ENCODE data around the gene KIDINS220.

Gene KIDINS220

GRCh38 chr2:8722986-8723385, 114.4 kb downstream of the KIDINS220 start:
- no peak for DNase-seq (ENCODE audit: low read depth)
- TF ChIP-seq CTCF (conservative IDR thresholded peaks at IDR 0.05; ENCODE audit: low read depth, low read length) = no peak
- H3K4me3 ChIP-seq (ENCODE audit: low read depth, low read length) = no peak overlapping the region

- DNase-seq (ENCODE audit: low read depth) = no peak
- TF ChIP-seq CTCF (conservative IDR thresholded peaks at IDR 0.05; ENCODE audit: low read depth, low read length) = no peak
- H3K4me3 ChIP-seq (ENCODE audit: low read depth, low read length) = no peak overlapping the region
These were observed 116.0 kb downstream of the KIDINS220 start for GRCh38 chr2:8721410-8721809.

- DNase-seq (ENCODE audit: low read depth) = no peak
- TF ChIP-seq CTCF (conservative IDR thresholded peaks at IDR 0.05; ENCODE audit: low read depth, low read length) = no peak
- H3K4me3 ChIP-seq (ENCODE audit: low read depth, low read length) = no peak overlapping the region
These were observed 116.7 kb downstream of the KIDINS220 start for GRCh38 chr2:8720741-8721140.

- H3K4me3 ChIP-seq (ENCODE audit: low read depth, low read length) = no peak overlapping the region
- no peak for TF ChIP-seq CTCF (conservative IDR thresholded peaks at IDR 0.05; ENCODE audit: low read depth, low read length)
- peak; percentile 52 for DNase-seq (ENCODE audit: low read depth)
These were observed 117.9 kb downstream of the KIDINS220 start for GRCh38 chr2:8719528-8719927.

GRCh38 chr2:8714971-8715370, 122.4 kb downstream of the KIDINS220 start:
- TF ChIP-seq CTCF (conservative IDR thresholded peaks at IDR 0.05; ENCODE audit: low read depth, low read length) = no peak
- no peak overlapping the region for H3K4me3 ChIP-seq (ENCODE audit: low read depth, low read length)
- no peak for DNase-seq (ENCODE audit: low read depth)

DNA sequence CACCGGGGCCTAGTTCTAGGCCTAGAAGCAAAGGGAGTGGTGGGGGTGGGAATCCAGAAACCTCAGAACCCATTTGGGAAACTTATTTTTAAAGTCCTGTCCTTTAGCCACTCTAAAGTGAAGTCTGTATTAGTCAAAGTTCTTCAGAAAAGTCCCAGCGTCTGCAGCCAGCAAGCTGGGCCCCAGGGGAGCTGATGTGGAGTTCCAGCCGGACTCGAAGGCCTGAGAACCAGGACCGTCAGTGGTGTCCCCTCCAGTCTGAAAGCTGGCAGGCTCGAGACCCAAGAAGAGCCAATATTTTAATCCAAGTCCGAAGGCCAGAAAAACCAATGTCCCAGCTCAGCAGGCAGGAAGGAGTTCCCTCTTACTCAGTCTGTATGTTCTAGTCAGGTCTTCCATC, 123.1 kb downstream of the KIDINS220 start:
- no peak for DNase-seq (ENCODE audit: low read depth)
- no peak for TF ChIP-seq CTCF (conservative IDR thresholded peaks at IDR 0.05; ENCODE audit: low read depth, low read length)
- no peak overlapping the region for H3K4me3 ChIP-seq (ENCODE audit: low read depth, low read length)

GRCh38 chr2:8710951-8711350, 126.5 kb downstream of the KIDINS220 start:
- no peak overlapping the region for H3K4me3 ChIP-seq (ENCODE audit: low read depth, low read length)
- no peak for TF ChIP-seq CTCF (conservative IDR thresholded peaks at IDR 0.05; ENCODE audit: low read depth, low read length)
- DNase-seq (ENCODE audit: low read depth) = no peak
